K562 (cell line): ENCODE results near the gene GCNT1. TPM values are rescaled to one million over a fixed set of nuclear protein-coding genes. Genes with fewer than 3 reads are reported as not detected.

Source experiments
- CREB1 ChIP-seq, 2 experiments: sonication (generic) in 1 of 2; formaldehyde crosslinking in 1 of 2; IDR thresholded peaks; 2 replicates each; pipeline versions ENCODE4 v1.6.1 to v1.8.0; 2012 to 2022; ENCODE audit warnings: inconsistent platforms in 1 of 2, mild to moderate bottlenecking in 1 of 2, missing genetic modification reagents in 1 of 2, moderate library complexity in 1 of 2
- EGR1 ChIP-seq: fragments of 450-650 bp; conservative IDR thresholded peaks from 2 replicates; pipeline ENCODE4 v1.6.1; 2017; ENCODE audit warnings: mild to moderate bottlenecking
- ETV5 ChIP-seq: sonication (generic); formaldehyde crosslinking; IDR thresholded peaks from 2 replicates; pipeline ENCODE4 v1.4.0; 2020; ENCODE audit warnings: low read depth, mild to moderate bottlenecking, missing genetic modification reagents
- FOXA3 ChIP-seq, 2 experiments: fragments of 450-650 bp in 1 of 2; sonication (generic) in 1 of 2; formaldehyde crosslinking; IDR thresholded peaks in 1 of 2; conservative IDR thresholded peaks in 1 of 2; 2 replicates each; pipeline versions ENCODE4 v1.4.0 to v1.8.0; 2020 to 2022; ENCODE audit warnings: mild to moderate bottlenecking in 2 of 2, missing genetic modification reagents in 1 of 2
- FOXK2 ChIP-seq, 2 experiments: fragments of 450-650 bp; IDR thresholded peaks in 1 of 2; conservative IDR thresholded peaks in 1 of 2; 2 replicates each; pipeline ENCODE4 v1.6.1; 2016; ENCODE audit warnings: low read depth in 2 of 2, mild to moderate bottlenecking in 1 of 2
- GATA2 ChIP-seq: sonication (generic); formaldehyde crosslinking; IDR thresholded peaks from 2 replicates; pipeline ENCODE4 v1.4.0; 2020; ENCODE audit warnings: mild to moderate bottlenecking, missing genetic modification reagents
- JUND ChIP-seq, 2 experiments: IDR thresholded peaks; 2 replicates in 1 of 2; 3 replicates in 1 of 2; pipeline ENCODE4 v1.6.1; 2011; ENCODE audit warnings: borderline replicate concordance in 2 of 2, low read depth in 2 of 2, low read length in 2 of 2, improper control_type of control experiment in 1 of 2, missing biosample characterization in 1 of 2, missing genetic modification characterization in 1 of 2, missing genetic modification reagents in 1 of 2
- NCOA2 ChIP-seq, 2 experiments: fragments of 450-650 bp; IDR thresholded peaks; 2 replicates each; pipeline ENCODE4 v1.6.1; 2018; ENCODE audit warnings: mild to moderate bottlenecking in 2 of 2, moderate library complexity in 1 of 2; ENCODE audit not compliant: partially characterized antibody in 2 of 2
- SPI1 ChIP-seq: IDR thresholded peaks from 2 replicates; pipeline ENCODE4 v1.6.1; 2011; ENCODE audit warnings: low read depth, low read length, control low read depth, borderline replicate concordance
- THAP12 ChIP-seq: fragments of 250-450 bp; sonication (Bioruptor Pico); IDR thresholded peaks from 2 replicates; pipeline ENCODE4 v1.9.0; 2021; ENCODE audit warnings: mild to moderate bottlenecking, inconsistent platforms
- THRB ChIP-seq: fragments of 450-650 bp; formaldehyde crosslinking; conservative IDR thresholded peaks from 2 replicates; pipeline ENCODE4 v1.4.0; 2022; ENCODE audit warnings: mild to moderate bottlenecking, missing genetic modification characterization
- ZNF764 ChIP-seq: fragments of 250-450 bp; sonication (Bioruptor Pico); IDR thresholded peaks from 2 replicates; pipeline ENCODE4 v1.4.0; 2020; ENCODE audit warnings: low read depth, mild to moderate bottlenecking, moderate library complexity
- ZNF766 ChIP-seq: fragments of 200-800 bp; sonication (Bioruptor generic); conservative IDR thresholded peaks from 2 replicates; pipeline ENCODE4 v1.6.1; 2016; ENCODE audit warnings: missing genetic modification characterization, missing compliant biosample characterization
- polyA plus RNA-seq, 8 experiments: library from polyadenylated mRNA; depleted of rRNA in 4 of 8; stranded (reverse) in 5 of 8; unstranded in 3 of 8; fragments of >200 nt; fragmentation: Nextera tagmentation in 2 of 8; fragmentation: Illumina TruSeq in 1 of 8; extraction: Ambion mirVana in 2 of 8; extraction: Trizol in 1 of 8; gene quantifications; 2 replicates each; pipeline versions ENCODE4 v1.2.1 to v1.2.3, GENCODE V29; 2011 to 2014; ENCODE audit warnings: inconsistent platforms in 1 of 8, missing spikeins in 1 of 8
- total RNA-seq, 7 experiments: library from RNA; depleted of rRNA in 6 of 7; stranded (reverse); fragments of >200 nt in 6 of 7; fragmentation: Illumina TruSeq in 2 of 7; extraction: Trizol in 2 of 7; gene quantifications; 2 replicates each; pipeline versions ENCODE4 v1.2.1 to v1.2.3, GENCODE V29; 2011 to 2021; ENCODE audit warnings: low replicate concordance in 1 of 7
- TF ChIP-seq, protein P1 (sequence below): sonication (generic); formaldehyde crosslinking; IDR thresholded peaks from 2 replicates; pipeline ENCODE4 v1.8.0; 2023; ENCODE audit warnings: missing genetic modification reagents, mild to moderate bottlenecking, borderline replicate concordance

GCNT1 gene
- total and polyA plus RNA-seq, 9 of the 15 experiments (the other 6 are each of a cell fraction or from before 2014, with no cell fraction given): 0.01 to 0.71 (median 0.10) TPM

- no peak for TF ChIP-seq GATA2 (CRISPR knock-in tag)
- TF ChIP-seq ETV5 (CRISPR knock-in tag): no peak
- TF ChIP-seq JUND (IDR thresholded peaks at IDR 0.05; ENCODE audit: borderline replicate concordance, low read depth, low read length): 0 out of 2 replicates have a peak, but pooled peaks have one; percentile 12
- peak; percentile 10; the same call in 1 of the 3 replicates for TF ChIP-seq JUND (tag; IDR thresholded peaks at IDR 0.05; ENCODE audit: borderline replicate concordance, low read depth, low read length)
- no peak for TF ChIP-seq ZNF764 (CRISPR knock-in tag)
- no peak for TF ChIP-seq THRB (CRISPR knock-in tag)
- TF ChIP-seq SPI1: peak; percentile 83
- no peak for TF ChIP-seq THAP12 (CRISPR knock-in tag)
- TF ChIP-seq NCOA2 (IDR thresholded peaks at IDR 0.05; ENCODE audit: partially characterized antibody in 2 of 2): peak in 1 of 2 experiments; percentile 17
- TF ChIP-seq CREB1 (IDR thresholded peaks at IDR 0.05): no peak
- TF ChIP-seq CREB1 (CRISPR knock-in tag; IDR thresholded peaks at IDR 0.05): no peak
- TF ChIP-seq EGR1: peak; percentile 83
- peak; percentile 67 to 98; a peak in 3 of 4 replicates for TF ChIP-seq FOXA3 (CRISPR knock-in tag; conservative IDR thresholded peaks at IDR 0.05 in 1 of 2, IDR thresholded peaks at IDR 0.05 in 1 of 2)
- TF ChIP-seq, protein P1, sequence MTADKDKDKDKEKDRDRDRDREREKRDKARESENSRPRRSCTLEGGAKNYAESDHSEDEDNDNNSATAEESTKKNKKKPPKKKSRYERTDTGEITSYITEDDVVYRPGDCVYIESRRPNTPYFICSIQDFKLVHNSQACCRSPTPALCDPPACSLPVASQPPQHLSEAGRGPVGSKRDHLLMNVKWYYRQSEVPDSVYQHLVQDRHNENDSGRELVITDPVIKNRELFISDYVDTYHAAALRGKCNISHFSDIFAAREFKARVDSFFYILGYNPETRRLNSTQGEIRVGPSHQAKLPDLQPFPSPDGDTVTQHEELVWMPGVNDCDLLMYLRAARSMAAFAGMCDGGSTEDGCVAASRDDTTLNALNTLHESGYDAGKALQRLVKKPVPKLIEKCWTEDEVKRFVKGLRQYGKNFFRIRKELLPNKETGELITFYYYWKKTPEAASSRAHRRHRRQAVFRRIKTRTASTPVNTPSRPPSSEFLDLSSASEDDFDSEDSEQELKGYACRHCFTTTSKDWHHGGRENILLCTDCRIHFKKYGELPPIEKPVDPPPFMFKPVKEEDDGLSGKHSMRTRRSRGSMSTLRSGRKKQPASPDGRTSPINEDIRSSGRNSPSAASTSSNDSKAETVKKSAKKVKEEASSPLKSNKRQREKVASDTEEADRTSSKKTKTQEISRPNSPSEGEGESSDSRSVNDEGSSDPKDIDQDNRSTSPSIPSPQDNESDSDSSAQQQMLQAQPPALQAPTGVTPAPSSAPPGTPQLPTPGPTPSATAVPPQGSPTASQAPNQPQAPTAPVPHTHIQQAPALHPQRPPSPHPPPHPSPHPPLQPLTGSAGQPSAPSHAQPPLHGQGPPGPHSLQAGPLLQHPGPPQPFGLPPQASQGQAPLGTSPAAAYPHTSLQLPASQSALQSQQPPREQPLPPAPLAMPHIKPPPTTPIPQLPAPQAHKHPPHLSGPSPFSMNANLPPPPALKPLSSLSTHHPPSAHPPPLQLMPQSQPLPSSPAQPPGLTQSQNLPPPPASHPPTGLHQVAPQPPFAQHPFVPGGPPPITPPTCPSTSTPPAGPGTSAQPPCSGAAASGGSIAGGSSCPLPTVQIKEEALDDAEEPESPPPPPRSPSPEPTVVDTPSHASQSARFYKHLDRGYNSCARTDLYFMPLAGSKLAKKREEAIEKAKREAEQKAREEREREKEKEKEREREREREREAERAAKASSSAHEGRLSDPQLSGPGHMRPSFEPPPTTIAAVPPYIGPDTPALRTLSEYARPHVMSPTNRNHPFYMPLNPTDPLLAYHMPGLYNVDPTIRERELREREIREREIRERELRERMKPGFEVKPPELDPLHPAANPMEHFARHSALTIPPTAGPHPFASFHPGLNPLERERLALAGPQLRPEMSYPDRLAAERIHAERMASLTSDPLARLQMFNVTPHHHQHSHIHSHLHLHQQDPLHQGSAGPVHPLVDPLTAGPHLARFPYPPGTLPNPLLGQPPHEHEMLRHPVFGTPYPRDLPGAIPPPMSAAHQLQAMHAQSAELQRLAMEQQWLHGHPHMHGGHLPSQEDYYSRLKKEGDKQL (CRISPR knock-in tag): no peak
- TF ChIP-seq ZNF766 (CRISPR knock-in tag): peak; percentile 83
- TF ChIP-seq FOXK2 (conservative IDR thresholded peaks at IDR 0.05 in 1 of 2, IDR thresholded peaks at IDR 0.05 in 1 of 2; ENCODE audit: low read depth in 2 of 2): peak in 1 of 2 experiments; percentile 55; a peak in 1 of 4 replicates
Observed at GRCh38 chr9:76456202-76456926, 2.6 kb upstream of the GCNT1 start (continued).
